Caco-2 (cell line): Measurements from ENCODE around the gene EIF4ENIF1. TPM values are rescaled to one million over a fixed set of nuclear protein-coding genes. Genes with fewer than 3 reads are reported as not detected.
"Not testable (repeated sequence)": the region's sequence is repeated elsewhere in the genome, so short reads cannot be mapped to it uniquely, and the experiment has no call there.

Source experiments
- BruUV-seq: library from RNA; stranded (reverse); fragments of 400-500 nt; replicated peaks from 2 replicates; lab custom pipeline; 2021; lab: Mats Ljungman, UMichigan
- CTCF ChIA-PET: fragments of 300-600 bp; sonication (Branson Sonifier 250); formaldehyde crosslinking; loops from one replicate; lab custom pipeline; 2022; ENCODE audit warnings: antibody characterized with exemption; lab: Charles Lee
- POLR2A ChIA-PET: fragments of 300-600 bp; sonication (Branson Sonifier 250); formaldehyde crosslinking; loops from one replicate; lab custom pipeline; 2022; ENCODE audit warnings: antibody characterized with exemption; lab: Charles Lee
- DNase-seq, 2 experiments: peaks; one replicate each; pipeline versions ENCODE4 v3.0.0 to v3.0.0-alpha.2; 2020 to 2022
- H3K27me3 ChIP-seq: replicated peaks from 2 replicates; pipeline ENCODE4 v1.6.0; 2011; ENCODE audit warnings: low read length; ENCODE audit not compliant: control insufficient read depth, insufficient read depth
- H3K36me3 ChIP-seq: 2 replicates; pipeline ENCODE4 v1.5.1; 2011; ENCODE audit warnings: low read length; ENCODE audit not compliant: control insufficient read depth, insufficient read depth
- H3K4me1 ChIP-seq: fragments of 250-450 bp; sonication (Bioruptor Pico); 2 replicates; pipeline ENCODE4 v1.5.1; 2020; ENCODE audit warnings: mild to moderate bottlenecking
- H3K4me3 ChIP-seq: 2 replicates; pipeline ENCODE4 v1.5.1; 2011; ENCODE audit warnings: low read depth, mild to moderate bottlenecking, control low read depth, low read length
- H3K9me3 ChIP-seq: fragments of 250-450 bp; sonication (Bioruptor Pico); 2 replicates; pipeline ENCODE4 v1.5.1; 2020; ENCODE audit warnings: mild to moderate bottlenecking, moderate library complexity
- H3K27ac Mint-ChIP-seq: one replicate; pipeline ENCODE4 v1.8.0; 2022; ENCODE audit warnings: mixed read lengths; ENCODE audit not compliant: unreplicated experiment
- H3K27me3 Mint-ChIP-seq: one replicate; pipeline ENCODE4 v1.8.0; 2022; ENCODE audit warnings: mixed read lengths; ENCODE audit not compliant: insufficient read depth, unreplicated experiment
- H3K36me3 Mint-ChIP-seq: one replicate; pipeline ENCODE4 v1.8.0; 2022; ENCODE audit warnings: mild to moderate bottlenecking, mixed read lengths; ENCODE audit not compliant: insufficient read depth, unreplicated experiment
- H3K4me1 Mint-ChIP-seq: one replicate; pipeline ENCODE4 v1.8.0; 2022; ENCODE audit warnings: low read depth, mixed read lengths; ENCODE audit not compliant: unreplicated experiment
- H3K4me3 Mint-ChIP-seq: one replicate; pipeline ENCODE4 v1.8.0; 2022; ENCODE audit warnings: mild to moderate bottlenecking, moderate library complexity, mixed read lengths; ENCODE audit not compliant: unreplicated experiment
- H3K9me3 Mint-ChIP-seq: one replicate; pipeline ENCODE4 v1.8.0; 2022; ENCODE audit warnings: mixed read lengths; ENCODE audit not compliant: unreplicated experiment
- CTCF ChIP-seq, 2 experiments: fragments of 200-600 bp in 1 of 2; IDR thresholded peaks; 1 replicate in 1 of 2; 2 replicates in 1 of 2; pipeline versions ENCODE4 v1.5.1 to v1.8.0; 2011 to 2022; ENCODE audit warnings: antibody characterized with exemption in 1 of 2, control low read depth in 1 of 2, inconsistent platforms in 1 of 2, low read depth in 1 of 2, low read length in 1 of 2, mild to moderate bottlenecking in 1 of 2, moderate library complexity in 1 of 2; ENCODE audit not compliant: insufficient read depth in 1 of 2, severe bottlenecking in 1 of 2, unreplicated experiment in 1 of 2
- intact Hi-C: fragments of 100-400 bp; cut with micrococcal nuclease; formaldehyde crosslinking; loops from one replicate; pipeline ENCODE4 v1.10.0; 2022; ENCODE audit not compliant: unreplicated experiment
- total RNA-seq: library from RNA; stranded (reverse); gene quantifications from 2 replicates; pipeline ENCODE4 v1.2.3, GENCODE V29; 2022

The EIF4ENIF1 gene
- total RNA-seq, 1 experiment from 2014 or later = 39.7 TPM

GRCh38 chr22:31530823-31531195 lies 41.2 kb upstream of the EIF4ENIF1 start:
- no peak for DNase-seq
- Mint-ChIP-seq H3K36me3 (peaks cover 13% of the 10 kb centered on the region), H3K27ac (no peak overlapping the region), H3K9me3 (peaks cover 11% of the 10 kb centered on the region), H3K4me1 (no peaks in the 10 kb centered on the region), H3K27me3 (no peaks in the 10 kb centered on the region), H3K4me3 (no peak overlapping the region)
- H3K36me3 ChIP-seq = no peaks in the 10 kb centered on the region
- ChIA-PET POLR2A (no interaction called here), CTCF (interaction anchor here (0.7 kb wide), 1 partner anchor 83 kb away, joined by 5 read pairs; no protein-coding TSS in a partner anchor)
- no peak for TF ChIP-seq CTCF (IDR thresholded peaks at IDR 0.05; ENCODE audit: insufficient read depth in 1 of 2, low read depth in 1 of 2, low read length in 1 of 2, severe bottlenecking in 1 of 2, unreplicated experiment in 1 of 2)
- intact Hi-C loops = no loop called here
- no peaks in the 10 kb centered on the region for H3K4me1 ChIP-seq
- H3K9me3 ChIP-seq = no peaks in the 10 kb centered on the region
- H3K27me3 ChIP-seq = no peaks in the 10 kb centered on the region
- BruUV-seq = no TSS peak
- no peak overlapping the region for H3K4me3 ChIP-seq

GRCh38 chr22:31526270-31526669 lies 36.6 kb upstream of the EIF4ENIF1 start:
- ChIA-PET POLR2A (no interaction called here), CTCF (no interaction called here)
- Mint-ChIP-seq H3K27ac (no peak overlapping the region), H3K4me1 (no peaks in the 10 kb centered on the region), H3K36me3 (peaks cover 4% of the 10 kb centered on the region), H3K4me3 (no peak overlapping the region), H3K27me3 (no peaks in the 10 kb centered on the region), H3K9me3 (no peaks in the 10 kb centered on the region)
- no peak overlapping the region for H3K4me3 ChIP-seq
- no peaks in the 10 kb centered on the region for H3K36me3 ChIP-seq
- intact Hi-C loops = no loop called here
- no TSS peak for BruUV-seq
- no peaks in the 10 kb centered on the region for H3K27me3 ChIP-seq
- TF ChIP-seq CTCF (IDR thresholded peaks at IDR 0.05; ENCODE audit: insufficient read depth in 1 of 2, low read depth in 1 of 2, low read length in 1 of 2, severe bottlenecking in 1 of 2, unreplicated experiment in 1 of 2) = no peak
- H3K4me1 ChIP-seq = no peaks in the 10 kb centered on the region
- no peak for DNase-seq
- no peaks in the 10 kb centered on the region for H3K9me3 ChIP-seq

GRCh38 chr22:31524132-31524531 lies 34.5 kb upstream of the EIF4ENIF1 start:
- POLR2A ChIA-PET, H3K4me3 ChIP-seq, DNase-seq, H3K4me1 Mint-ChIP-seq, H3K27me3 ChIP-seq, H3K27me3 Mint-ChIP-seq, H3K27ac Mint-ChIP-seq, H3K9me3 ChIP-seq, H3K36me3 ChIP-seq, CTCF ChIA-PET, BruUV-seq, H3K4me3 Mint-ChIP-seq, intact Hi-C loops, H3K9me3 Mint-ChIP-seq, H3K36me3 Mint-ChIP-seq, H3K4me1 ChIP-seq: not testable (repeated sequence)

- no peaks in the 10 kb centered on the region for H3K4me1 ChIP-seq
- no peak overlapping the region for H3K27ac Mint-ChIP-seq
- no peaks in the 10 kb centered on the region for H3K36me3 Mint-ChIP-seq
- intact Hi-C loops = no loop called here
- no peaks in the 10 kb centered on the region for H3K27me3 Mint-ChIP-seq
- ChIA-PET CTCF (no interaction called here), POLR2A (interaction anchor here (0.6 kb wide), 1 partner anchor 285 kb away, joined by 7 read pairs; no protein-coding TSS in a partner anchor)
- no peaks in the 10 kb centered on the region for H3K9me3 Mint-ChIP-seq
- H3K27me3 ChIP-seq = no peaks in the 10 kb centered on the region
- H3K4me3 ChIP-seq = no peak overlapping the region
- no peak overlapping the region for H3K4me3 Mint-ChIP-seq
- DNase-seq = no peak
- no peak for TF ChIP-seq CTCF (IDR thresholded peaks at IDR 0.05; ENCODE audit: insufficient read depth in 1 of 2, low read depth in 1 of 2, low read length in 1 of 2, severe bottlenecking in 1 of 2, unreplicated experiment in 1 of 2)
- no peaks in the 10 kb centered on the region for H3K36me3 ChIP-seq
- peaks cover 6% of the 10 kb centered on the region for H3K4me1 Mint-ChIP-seq
- no TSS peak for BruUV-seq
- H3K9me3 ChIP-seq = no peaks in the 10 kb centered on the region
These were observed 30.4 kb upstream of the EIF4ENIF1 start for GRCh38 chr22:31520051-31520450.
